Muscle layer of duodenum (tissue), 2 donors: ENCODE results near the gene RNF114.
"Not testable (repeated sequence)": the region's sequence is repeated elsewhere in the genome, so short reads cannot be mapped to it uniquely, and the experiment has no call there.

ENCODE experiments used
- H3K27ac ChIP-seq: one replicate; pipeline ENCODE4 v1.7.0; 2013; ENCODE audit warnings: mild to moderate bottlenecking, low read length
- H3K27me3 ChIP-seq: one replicate; pipeline ENCODE4 v1.7.0; 2013; ENCODE audit warnings: low read depth, mild to moderate bottlenecking, control low read depth, low read length
- H3K36me3 ChIP-seq, 2 donors: one replicate each; pipeline ENCODE4 v1.7.0; 2013; ENCODE audit warnings: low read length in 2 of 2, control low read depth in 1 of 2, mild to moderate bottlenecking in 1 of 2; ENCODE audit not compliant: insufficient read depth in 2 of 2, control insufficient read depth in 1 of 2
- H3K4me1 ChIP-seq, 2 donors: one replicate each; pipeline ENCODE4 v1.7.0; 2013; ENCODE audit warnings: low read length in 2 of 2, mild to moderate bottlenecking in 2 of 2, control low read depth in 1 of 2, moderate library complexity in 1 of 2; ENCODE audit not compliant: insufficient read depth in 2 of 2, control insufficient read depth in 1 of 2
- H3K4me3 ChIP-seq, 2 donors: one replicate each; pipeline ENCODE4 v1.7.0; 2013; ENCODE audit warnings: low read length in 2 of 2, low read depth in 1 of 2, mild to moderate bottlenecking in 1 of 2
- H3K9me3 ChIP-seq, 2 donors: one replicate each; pipeline ENCODE4 v1.7.0; 2013; ENCODE audit warnings: low read length in 2 of 2, control low read depth in 1 of 2, mild to moderate bottlenecking in 1 of 2; ENCODE audit not compliant: control insufficient read depth in 1 of 2
- donor health status: healthy.

The RNF114 gene

GRCh38 chr20:49976542-49976941 lies 40.3 kb downstream of the RNF114 start:
- H3K4me1 ChIP-seq, result peaks cover 0 to 6% of the 10 kb centered on the region in 2 donors
- no peaks in the 10 kb centered on the region for H3K27me3 ChIP-seq
- no peaks in the 10 kb centered on the region for H3K36me3 ChIP-seq
- H3K4me3 ChIP-seq, result no peak overlapping the region
- H3K9me3 ChIP-seq, result no peaks in the 10 kb centered on the region
- H3K27ac ChIP-seq, result no peak overlapping the region

GRCh38 chr20:49977740-49978139 lies 41.5 kb downstream of the RNF114 start:
- not testable (repeated sequence) for H3K4me3 ChIP-seq, H3K36me3 ChIP-seq, H3K27ac ChIP-seq, H3K27me3 ChIP-seq, H3K9me3 ChIP-seq
- H3K4me1 ChIP-seq, result peaks cover 0 to 12% of the 10 kb centered on the region in 2 donors

- peaks cover 0 to 19% of the 10 kb centered on the region in 2 donors for H3K4me1 ChIP-seq
- H3K4me3 ChIP-seq, result no peak overlapping the region
- no peaks in the 10 kb centered on the region for H3K36me3 ChIP-seq
- H3K27ac ChIP-seq, result no peak overlapping the region
- H3K9me3 ChIP-seq, result no peaks in the 10 kb centered on the region
- no peaks in the 10 kb centered on the region for H3K27me3 ChIP-seq
Measured at GRCh38 chr20:49978685-49979029, 42.5 kb downstream of the RNF114 start.

GRCh38 chr20:49979030-49979832 lies 43.0 kb downstream of the RNF114 start:
- Histone ChIP-seq H3K9me3 (no peaks in the 10 kb centered on the region), H3K27me3 (no peaks in the 10 kb centered on the region), H3K4me1 (peaks cover 0 to 19% of the 10 kb centered on the region in 2 donors), H3K27ac (no peak overlapping the region), H3K36me3 (no peaks in the 10 kb centered on the region), H3K4me3 (peak overlapping the region; percentile 21 to 50)

GRCh38 chr20:49980140-49981008 lies 44.2 kb downstream of the RNF114 start:
- Histone ChIP-seq H3K9me3 (no peaks in the 10 kb centered on the region), H3K4me3 (no peak overlapping the region), H3K4me1 (peaks cover 0 to 19% of the 10 kb centered on the region in 2 donors), H3K27ac (no peak overlapping the region), H3K27me3 (no peaks in the 10 kb centered on the region), H3K36me3 (no peaks in the 10 kb centered on the region)

- Histone ChIP-seq H3K4me3 (no peak overlapping the region), H3K4me1 (peaks cover 0 to 19% of the 10 kb centered on the region in 2 donors), H3K36me3 (no peaks in the 10 kb centered on the region), H3K27ac (no peak overlapping the region), H3K27me3 (no peaks in the 10 kb centered on the region), H3K9me3 (no peaks in the 10 kb centered on the region)
Measured at GRCh38 chr20:49981218-49982071, 45.2 kb downstream of the RNF114 start.

- H3K9me3 ChIP-seq, result no peaks in the 10 kb centered on the region
- H3K27me3 ChIP-seq, result no peaks in the 10 kb centered on the region
- no peaks in the 10 kb centered on the region for H3K36me3 ChIP-seq
- H3K4me3 ChIP-seq, result peak overlapping the region in 1 of 2 donors; percentile 49
- H3K4me1 ChIP-seq, result peaks cover 0 to 19% of the 10 kb centered on the region in 2 donors
- H3K27ac ChIP-seq, result no peak overlapping the region
Measured at GRCh38 chr20:49982072-49982345, 45.8 kb downstream of the RNF114 start.

GRCh38 chr20:49982346-49983122 lies 46.3 kb downstream of the RNF114 start, which contains the start of gene SNAI1:
Gene SNAI1, plus strand, starts transcription at chr20:49982980. Its CDS starts 80 bp downstream, at chr20:49983060.
- peak within 1 kb of the TSS; percentile 59 to 73 for H3K4me3 ChIP-seq
- H3K27ac ChIP-seq, result no peak within 1 kb of the TSS
- no peaks in the 10 kb centered on the region for H3K9me3 ChIP-seq
- no peaks in the 10 kb centered on the region for H3K27me3 ChIP-seq
- no peaks in the 10 kb centered on the region for H3K36me3 ChIP-seq
- H3K4me1 ChIP-seq, result peaks cover 0 to 19% of the 10 kb centered on the region in 2 donors

GRCh38 chr20:49983123-49983847 lies 47.1 kb downstream of the RNF114 start:
- no peaks in the 10 kb centered on the region for H3K27me3 ChIP-seq
- H3K27ac ChIP-seq, result no peak overlapping the region
- H3K36me3 ChIP-seq, result peaks cover 0 to 7% of the 10 kb centered on the region in 2 donors
- H3K4me1 ChIP-seq, result peaks cover 0 to 23% of the 10 kb centered on the region in 2 donors
- no peaks in the 10 kb centered on the region for H3K9me3 ChIP-seq
- H3K4me3 ChIP-seq, result peak overlapping the region; percentile 59 to 73

GRCh38 chr20:49983848-49984408 lies 47.7 kb downstream of the RNF114 start:
- Histone ChIP-seq H3K4me1 (peaks cover 2 to 24% of the 10 kb centered on the region in 2 donors), H3K27ac (no peak overlapping the region)

More at GRCh38 chr20:49983848-49984408, 47.7 kb downstream of the RNF114 start:
- Histone ChIP-seq H3K27me3 (no peaks in the 10 kb centered on the region), H3K9me3 (no peaks in the 10 kb centered on the region), H3K36me3 (peaks cover 0 to 7% of the 10 kb centered on the region in 2 donors), H3K4me3 (peak overlapping the region; percentile 59 to 73)
